Keratinocyte (primary cell): ENCODE results near the gene ENPP6. TPM values are rescaled to one million over a fixed set of nuclear protein-coding genes. Genes with fewer than 3 reads are reported as not detected.

Experiments used
- DNase-seq: peaks from one replicate; pipeline ENCODE4 v3.0.0-alpha.2; 2011; ENCODE audit warnings: low read depth, missing footprints, low spot score
- FAIRE-seq: peaks from 2 replicates; lab custom pipeline; 2011; peaks lifted over from hg19 to GRCh38; lab: Jason Lieb, UNC
- H2AFZ ChIP-seq: 2 replicates; pipeline ENCODE4 v1.6.0; 2012; ENCODE audit warnings: low read length, control low read depth, inconsistent platforms; ENCODE audit not compliant: control insufficient read depth
- H3K27ac ChIP-seq: 2 replicates; pipeline ENCODE4 v1.5.1; 2011; ENCODE audit warnings: low read length; ENCODE audit not compliant: control insufficient read depth, insufficient read depth
- H3K27me3 ChIP-seq: 3 replicates; pipeline ENCODE4 v1.6.0; 2011; ENCODE audit warnings: low read length; ENCODE audit not compliant: control insufficient read depth, insufficient read depth; ENCODE audit errors: extremely low read depth
- H3K36me3 ChIP-seq, 2 experiments: 2 replicates in 1 of 2; 3 replicates in 1 of 2; pipeline ENCODE4 v1.5.1; 2011; ENCODE audit warnings: low read length in 2 of 2, mild to moderate bottlenecking in 1 of 2; ENCODE audit not compliant: control insufficient read depth in 2 of 2, insufficient read depth in 2 of 2; ENCODE audit errors: extremely low read depth in 1 of 2
- H3K4me1 ChIP-seq: 3 replicates; pipeline ENCODE4 v1.5.1; 2011; ENCODE audit warnings: low read length; ENCODE audit not compliant: control insufficient read depth, insufficient read depth; ENCODE audit errors: extremely low read depth
- H3K4me2 ChIP-seq: 3 replicates; pipeline ENCODE4 v1.6.0; 2011; ENCODE audit warnings: low read depth, low read length; ENCODE audit not compliant: control insufficient read depth, insufficient read depth; ENCODE audit errors: extremely low read depth
- H3K4me3 ChIP-seq, 3 experiments: fragments of 200-600 bp in 1 of 3; sonication (generic) in 1 of 3; 2 replicates in 2 of 3; 3 replicates in 1 of 3; pipeline ENCODE4 v1.5.1; 2011 to 2016; ENCODE audit warnings: low read length in 3 of 3, mild to moderate bottlenecking in 3 of 3, control low read depth in 2 of 3, inconsistent platforms in 1 of 3, low read depth in 1 of 3, mixed read lengths in 1 of 3, mixed run types in 1 of 3, moderate library complexity in 1 of 3; ENCODE audit not compliant: control insufficient read depth in 2 of 3, insufficient read depth in 2 of 3; ENCODE audit errors: extremely low read depth in 1 of 3
- H3K79me2 ChIP-seq: 2 replicates; pipeline ENCODE4 v1.6.0; 2012; ENCODE audit warnings: low read length; ENCODE audit not compliant: control insufficient read depth, insufficient read depth
- H3K9ac ChIP-seq: 3 replicates; pipeline ENCODE4 v1.6.0; 2011; ENCODE audit warnings: low read length; ENCODE audit not compliant: control insufficient read depth, insufficient read depth; ENCODE audit errors: extremely low read depth
- H3K9me1 ChIP-seq: 3 replicates; pipeline ENCODE4 v1.6.0; 2011; ENCODE audit warnings: low read length; ENCODE audit not compliant: control insufficient read depth, insufficient read depth; ENCODE audit errors: extremely low read depth
- H3K9me3 ChIP-seq: 2 replicates; pipeline ENCODE4 v1.5.1; 2012; ENCODE audit warnings: low read depth, low read length; ENCODE audit not compliant: control insufficient read depth
- H4K20me1 ChIP-seq: 3 replicates; pipeline ENCODE4 v1.6.0; 2011; ENCODE audit warnings: low read length; ENCODE audit not compliant: control insufficient read depth, insufficient read depth; ENCODE audit errors: extremely low read depth
- CTCF ChIP-seq, 3 experiments: IDR thresholded peaks in 1 of 3; conservative IDR thresholded peaks in 1 of 3; optimal IDR thresholded peaks in 1 of 3; 2 replicates in 2 of 3; 3 replicates in 1 of 3; pipeline versions ENCODE3 to v1.5.1; 2011; ENCODE audit warnings: low read length in 3 of 3, mild to moderate bottlenecking in 3 of 3, moderate library complexity in 2 of 3, control low read depth in 1 of 3, inconsistent platforms in 1 of 3; ENCODE audit not compliant: insufficient read depth in 2 of 3; ENCODE audit errors: extremely low read depth in 1 of 3
- EZH2 ChIP-seq: IDR thresholded peaks from one replicate; pipeline ENCODE4 v1.6.1; 2012; ENCODE audit warnings: inconsistent platforms, mild to moderate bottlenecking, low read length, moderate library complexity
- dilution Hi-C: fragments of 300-500 bp; cut with MboI; formaldehyde crosslinking; loops from one replicate; pipeline ENCODE4 v1.7.0; 2020; ENCODE audit warnings: low sequenced_read_pairs; ENCODE audit not compliant: extremely low pct_ligation_motif_present
- polyA plus RNA-seq, 5 experiments: library from polyadenylated mRNA; depleted of rRNA in 3 of 5; stranded (reverse) in 3 of 5; stranded (forward) in 1 of 5; unstranded in 1 of 5; fragments of >200 nt; gene quantifications; 1 replicate in 1 of 5; 2 replicates in 3 of 5; 3 replicates in 1 of 5; pipeline versions ENCODE4 v1.2.1 to v1.2.3, GENCODE V29; 2011 to 2012; ENCODE audit warnings: missing spikeins in 2 of 5, low read depth in 1 of 5, low replicate concordance in 1 of 5

Gene ENPP6
- polyA plus RNA-seq, 1 donor (not counting 4 experiments of a cell fraction or from before 2014, with no cell fraction given): not detected

DNA sequence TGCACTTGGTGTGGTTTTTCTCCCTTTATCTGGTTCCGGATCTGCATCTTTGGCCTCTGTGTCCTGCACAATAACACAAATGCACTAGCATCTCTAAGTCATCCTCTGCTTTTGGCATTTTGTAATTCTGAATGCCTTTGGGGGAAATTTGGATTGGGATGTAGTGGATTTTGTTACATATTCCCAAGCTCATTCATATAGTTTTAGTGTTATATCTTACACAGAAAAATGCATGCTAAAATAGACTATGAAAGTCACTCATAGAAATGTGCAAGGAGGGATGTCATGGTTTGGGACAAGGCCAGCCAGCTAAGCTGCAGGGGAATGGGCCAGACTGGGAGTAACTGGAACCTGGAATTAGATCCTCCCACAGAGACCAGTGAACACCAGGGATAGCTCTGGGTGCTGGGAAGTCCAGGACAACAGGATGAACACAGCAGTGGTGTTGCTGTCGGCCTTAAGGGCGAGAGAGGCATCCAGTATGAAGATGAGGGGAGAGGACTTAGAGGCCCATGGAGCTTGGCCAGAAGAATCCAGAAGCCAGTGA, 20.1 kb downstream of the ENPP6 start:
- no peak for TF ChIP-seq CTCF (optimal IDR thresholded peaks at IDR 0.05 in 1 of 3, IDR thresholded peaks at IDR 0.05 in 1 of 3, conservative IDR thresholded peaks at IDR 0.05 in 1 of 3; ENCODE audit: extremely low read depth in 1 of 3, insufficient read depth in 2 of 3, low read length in 3 of 3)
- TF ChIP-seq EZH2: no peak
- Histone ChIP-seq H4K20me1 (no peaks in the 10 kb centered on the region), H3K4me3 (no peak overlapping the region), H3K4me2 (no peak overlapping the region), H3K36me3 (no peaks in the 10 kb centered on the region), H3K27ac (no peak overlapping the region), H3K9me3 (no peaks in the 10 kb centered on the region), H3K9me1 (no peaks in the 10 kb centered on the region), H3K4me1 (peaks cover 6% of the 10 kb centered on the region), H3K9ac (no peak overlapping the region), H3K79me2 (no peaks in the 10 kb centered on the region), H2AFZ (no peak overlapping the region), H3K27me3 (no peaks in the 10 kb centered on the region)
- dilution Hi-C loops: no loop called here
- DNase-seq: no peak
- no peak for FAIRE-seq

DNA sequence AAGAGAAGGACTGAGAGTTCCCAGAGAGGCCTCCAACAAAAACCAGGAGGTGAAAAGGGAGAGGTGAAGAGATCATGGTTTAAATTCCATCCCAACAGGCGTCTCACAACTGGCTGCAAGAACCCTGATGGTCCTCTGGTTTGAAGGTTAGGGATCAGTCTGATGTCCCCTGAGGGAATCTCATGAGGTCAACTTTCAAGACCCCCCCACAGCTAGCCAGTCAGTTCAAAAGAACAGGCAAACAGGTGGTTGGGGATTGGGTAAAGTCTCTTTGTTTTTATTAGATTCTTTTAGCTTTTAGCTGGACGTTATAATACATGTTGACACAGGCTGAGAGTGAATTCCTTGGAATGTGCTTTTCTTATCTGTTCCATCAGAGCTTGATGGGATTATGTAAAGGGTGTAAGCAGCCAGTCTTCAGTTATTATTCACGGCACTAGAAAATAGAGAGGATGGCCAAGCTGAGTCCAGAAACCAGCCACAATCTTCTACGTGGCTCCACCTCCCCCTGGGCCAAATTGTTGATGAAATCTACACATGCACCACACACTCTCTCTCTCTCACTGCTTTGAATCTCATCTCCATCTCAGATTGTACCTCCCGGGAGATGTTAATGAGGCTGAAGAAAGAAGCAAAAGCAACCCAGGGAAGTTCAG, 20.8 kb downstream of the ENPP6 start:
- Histone ChIP-seq H3K79me2 (no peaks in the 10 kb centered on the region), H3K9me1 (no peaks in the 10 kb centered on the region), H3K9me3 (no peaks in the 10 kb centered on the region), H4K20me1 (no peaks in the 10 kb centered on the region), H3K36me3 (no peaks in the 10 kb centered on the region), H3K4me2 (peak overlapping the region; percentile 37), H3K4me3 (no peak overlapping the region), H2AFZ (no peak overlapping the region), H3K4me1 (peaks cover 6% of the 10 kb centered on the region), H3K27ac (no peak overlapping the region), H3K9ac (no peak overlapping the region), H3K27me3 (no peaks in the 10 kb centered on the region)
- no peak for DNase-seq
- dilution Hi-C loops: no loop called here
- no peak for TF ChIP-seq CTCF (optimal IDR thresholded peaks at IDR 0.05 in 1 of 3, IDR thresholded peaks at IDR 0.05 in 1 of 3, conservative IDR thresholded peaks at IDR 0.05 in 1 of 3; ENCODE audit: extremely low read depth in 1 of 3, insufficient read depth in 2 of 3, low read length in 3 of 3)
- no peak for TF ChIP-seq EZH2
- FAIRE-seq: peak; percentile 55
